PC-9 (cell line): ENCODE data around the gene MAGI1.

ENCODE experiments used
- EZH2 ChIP-seq: fragments of 200-600 bp; sonication (generic); IDR thresholded peaks from 2 replicates; pipeline ENCODE4 v1.8.0; 2017; ENCODE audit warnings: antibody characterized with exemption, low read depth
- TF ChIP-seq, protein P1 (sequence below): fragments of 200-600 bp; sonication (generic); conservative IDR thresholded peaks from 2 replicates; pipeline ENCODE4 v1.6.1; 2017; ENCODE audit warnings: mixed run types, antibody characterized with exemption, mild to moderate bottlenecking, moderate library complexity

DNA sequence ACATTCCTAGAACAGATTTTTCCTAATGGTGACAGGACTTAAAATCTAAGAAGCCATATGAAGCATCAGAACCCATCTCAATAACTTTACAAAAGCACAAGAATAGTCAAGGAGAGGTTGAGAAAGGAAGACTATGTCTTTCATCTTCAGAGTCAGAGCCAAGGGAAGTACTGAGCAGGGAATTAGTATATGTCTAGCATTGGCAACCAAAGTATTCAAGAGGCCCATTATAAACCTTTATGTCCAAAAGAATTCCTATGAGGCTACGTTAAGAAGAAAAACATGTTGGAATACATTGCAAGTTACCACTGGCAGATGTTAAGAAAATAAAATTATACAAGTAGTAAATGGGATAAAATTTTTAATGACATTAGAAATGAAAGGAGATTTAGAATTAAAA, 150.5 kb downstream of the MAGI1 start:
- TF ChIP-seq, protein P1, sequence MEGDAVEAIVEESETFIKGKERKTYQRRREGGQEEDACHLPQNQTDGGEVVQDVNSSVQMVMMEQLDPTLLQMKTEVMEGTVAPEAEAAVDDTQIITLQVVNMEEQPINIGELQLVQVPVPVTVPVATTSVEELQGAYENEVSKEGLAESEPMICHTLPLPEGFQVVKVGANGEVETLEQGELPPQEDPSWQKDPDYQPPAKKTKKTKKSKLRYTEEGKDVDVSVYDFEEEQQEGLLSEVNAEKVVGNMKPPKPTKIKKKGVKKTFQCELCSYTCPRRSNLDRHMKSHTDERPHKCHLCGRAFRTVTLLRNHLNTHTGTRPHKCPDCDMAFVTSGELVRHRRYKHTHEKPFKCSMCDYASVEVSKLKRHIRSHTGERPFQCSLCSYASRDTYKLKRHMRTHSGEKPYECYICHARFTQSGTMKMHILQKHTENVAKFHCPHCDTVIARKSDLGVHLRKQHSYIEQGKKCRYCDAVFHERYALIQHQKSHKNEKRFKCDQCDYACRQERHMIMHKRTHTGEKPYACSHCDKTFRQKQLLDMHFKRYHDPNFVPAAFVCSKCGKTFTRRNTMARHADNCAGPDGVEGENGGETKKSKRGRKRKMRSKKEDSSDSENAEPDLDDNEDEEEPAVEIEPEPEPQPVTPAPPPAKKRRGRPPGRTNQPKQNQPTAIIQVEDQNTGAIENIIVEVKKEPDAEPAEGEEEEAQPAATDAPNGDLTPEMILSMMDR = no peak
- no peak for TF ChIP-seq EZH2
